ENCODE measurements around the gene STIM2. TPM values are rescaled to one million over a fixed set of nuclear protein-coding genes. Genes with fewer than 3 reads are reported as not detected.

Gene STIM2
- total RNA-seq, 1 experiment from 2014 or later, result 203 TPM

DNA sequence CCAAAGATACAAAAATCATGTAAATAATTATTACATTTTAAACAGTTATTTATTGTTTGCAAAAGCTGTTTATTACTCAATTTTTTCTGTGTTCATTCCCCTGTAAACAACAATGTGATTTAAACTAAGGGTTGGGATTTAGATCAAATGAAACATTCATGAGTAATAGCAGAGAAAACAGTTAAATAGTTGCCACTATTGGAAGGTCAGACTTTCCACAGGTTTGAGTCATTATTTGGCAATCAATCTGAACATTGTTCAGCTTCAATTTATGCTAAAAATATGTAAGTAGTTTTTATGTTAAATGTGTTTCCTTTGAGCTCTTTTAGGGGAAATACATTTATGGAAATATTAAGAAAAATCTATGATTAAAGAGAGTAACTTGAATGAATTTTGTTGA is 144.9 kb downstream of the STIM2 start:
- H3K4me2 ChIP-seq (ENCODE audit: low read depth, low read length, poor library complexity, severe bottlenecking), result no peak overlapping the region
- H3K9me3 ChIP-seq (ENCODE audit: low read length), result no peaks in the 10 kb centered on the region
- no peaks in the 10 kb centered on the region for H4K20me1 ChIP-seq (ENCODE audit: insufficient read depth, low read depth, low read length)
- H3K27ac ChIP-seq (ENCODE audit: low read length), result peak overlapping the region; percentile 58; the same call in 1 of the 2 replicates
- no peak overlapping the region for H3K4me3 ChIP-seq (ENCODE audit: low read length)
- no peaks in the 10 kb centered on the region for H3K9me2 ChIP-seq (replicated peaks; ENCODE audit: insufficient read depth, low read length)
- no peak overlapping the region for H3K9ac ChIP-seq (ENCODE audit: low read length)
- H3K27me3 ChIP-seq (ENCODE audit: low read length), result no peaks in the 10 kb centered on the region
- H2AFZ ChIP-seq (ENCODE audit: low read length), result no peak overlapping the region
- H3K36me3 ChIP-seq (ENCODE audit: insufficient read depth, low read length), result peaks cover 29% of the 10 kb centered on the region; the same call in 1 of the 2 replicates
- H3K4me1 ChIP-seq (ENCODE audit: low read length), result peaks cover 70% of the 10 kb centered on the region
- H3K79me2 ChIP-seq (ENCODE audit: low read length), result peaks cover 57% of the 10 kb centered on the region
- DNase-seq, result no peak

DNA sequence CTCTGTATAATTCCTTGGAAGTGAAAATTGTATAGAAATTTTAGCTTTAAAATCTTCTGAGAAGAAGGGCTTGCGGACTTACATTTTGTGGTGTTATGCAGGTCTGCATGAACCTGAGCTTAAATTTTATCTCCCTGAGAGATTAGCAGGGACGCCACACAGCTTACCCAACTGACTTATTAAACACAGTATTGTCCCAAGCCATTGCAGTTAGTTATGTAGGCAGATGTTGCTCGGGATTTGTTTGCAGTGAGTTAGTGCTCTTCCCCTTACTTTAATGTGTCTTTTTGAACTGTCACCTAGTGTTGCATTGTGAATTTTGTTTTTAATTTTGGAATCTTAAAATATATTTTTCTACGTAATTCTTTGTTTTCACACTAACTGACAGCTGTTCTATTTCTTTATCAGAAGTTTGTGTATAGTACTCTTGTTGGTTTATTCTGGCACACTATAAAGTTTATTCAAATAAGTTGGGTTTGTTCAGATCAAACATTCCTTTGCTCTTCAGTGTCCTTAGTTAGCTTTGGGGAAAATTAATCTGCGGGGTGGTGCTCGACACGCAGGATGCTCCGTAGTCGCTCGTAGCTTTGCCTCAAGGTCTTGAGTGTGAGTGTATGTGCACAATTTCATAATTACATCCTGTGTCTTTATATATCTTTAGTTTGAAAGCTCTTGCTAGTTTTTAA is 145.4 kb downstream of the STIM2 start:
- Histone ChIP-seq H4K20me1 (ENCODE audit: insufficient read depth, low read depth, low read length) (no peaks in the 10 kb centered on the region), H3K9ac (ENCODE audit: low read length) (no peak overlapping the region), H3K4me2 (ENCODE audit: low read depth, low read length, poor library complexity, severe bottlenecking) (peak overlapping the region; percentile 2), H3K27me3 (ENCODE audit: low read length) (no peaks in the 10 kb centered on the region), H3K4me1 (ENCODE audit: low read length) (peaks cover 69% of the 10 kb centered on the region), H3K79me2 (ENCODE audit: low read length) (peaks cover 58% of the 10 kb centered on the region), H3K9me3 (ENCODE audit: low read length) (no peaks in the 10 kb centered on the region), H2AFZ (ENCODE audit: low read length) (no peak overlapping the region), H3K27ac (ENCODE audit: low read length) (peak overlapping the region; percentile 58), H3K36me3 (ENCODE audit: insufficient read depth, low read length) (peaks cover 34% of the 10 kb centered on the region; the same call in 1 of the 2 replicates), H3K4me3 (ENCODE audit: low read length) (no peak overlapping the region), H3K9me2 (replicated peaks; ENCODE audit: insufficient read depth, low read length) (no peaks in the 10 kb centered on the region)
- no peak for DNase-seq

- Histone ChIP-seq H3K4me1 (ENCODE audit: low read length) (peaks cover 63% of the 10 kb centered on the region), H3K4me2 (ENCODE audit: low read depth, low read length, poor library complexity, severe bottlenecking) (peak overlapping the region; percentile 2)
Measured at GRCh38 chr4:27006646-27007045, 146.0 kb downstream of the STIM2 start.

GRCh38 chr4:27007507-27007906 is 146.9 kb downstream of the STIM2 start:
- Histone ChIP-seq H3K9me2 (replicated peaks; ENCODE audit: insufficient read depth, low read length) (no peaks in the 10 kb centered on the region), H3K4me3 (ENCODE audit: low read length) (no peak overlapping the region), H4K20me1 (ENCODE audit: insufficient read depth, low read depth, low read length) (no peaks in the 10 kb centered on the region), H2AFZ (ENCODE audit: low read length) (no peak overlapping the region), H3K4me2 (ENCODE audit: low read depth, low read length, poor library complexity, severe bottlenecking) (no peak overlapping the region), H3K36me3 (ENCODE audit: insufficient read depth, low read length) (peaks cover 45% of the 10 kb centered on the region), H3K27ac (ENCODE audit: low read length) (peak overlapping the region; percentile 58), H3K27me3 (ENCODE audit: low read length) (no peaks in the 10 kb centered on the region), H3K79me2 (ENCODE audit: low read length) (peaks cover 59% of the 10 kb centered on the region), H3K4me1 (ENCODE audit: low read length) (peaks cover 54% of the 10 kb centered on the region), H3K9ac (ENCODE audit: low read length) (no peak overlapping the region), H3K9me3 (ENCODE audit: low read length) (no peaks in the 10 kb centered on the region)
- no peak for DNase-seq

More at GRCh38 chr4:27006646-27007045, 146.0 kb downstream of the STIM2 start:
- Histone ChIP-seq H3K9me2 (replicated peaks; ENCODE audit: insufficient read depth, low read length) (no peaks in the 10 kb centered on the region), H3K9ac (ENCODE audit: low read length) (no peak overlapping the region), H3K27me3 (ENCODE audit: low read length) (no peaks in the 10 kb centered on the region), H2AFZ (ENCODE audit: low read length) (no peak overlapping the region), H3K9me3 (ENCODE audit: low read length) (no peaks in the 10 kb centered on the region), H3K27ac (ENCODE audit: low read length) (peak overlapping the region; percentile 58), H3K79me2 (ENCODE audit: low read length) (peaks cover 58% of the 10 kb centered on the region), H3K4me3 (ENCODE audit: low read length) (no peak overlapping the region), H3K36me3 (ENCODE audit: insufficient read depth, low read length) (peaks cover 40% of the 10 kb centered on the region; the same call in 1 of the 2 replicates), H4K20me1 (ENCODE audit: insufficient read depth, low read depth, low read length) (no peaks in the 10 kb centered on the region)
- DNase-seq, result no peak

GRCh38 chr4:27008679-27009078 is 148.0 kb downstream of the STIM2 start:
- Histone ChIP-seq H3K9me3 (ENCODE audit: low read length) (no peaks in the 10 kb centered on the region), H3K9me2 (replicated peaks; ENCODE audit: insufficient read depth, low read length) (no peaks in the 10 kb centered on the region), H3K27ac (ENCODE audit: low read length) (no peak overlapping the region), H3K36me3 (ENCODE audit: insufficient read depth, low read length) (peaks cover 45% of the 10 kb centered on the region), H3K9ac (ENCODE audit: low read length) (no peak overlapping the region), H3K4me3 (ENCODE audit: low read length) (no peak overlapping the region), H2AFZ (ENCODE audit: low read length) (no peak overlapping the region), H4K20me1 (ENCODE audit: insufficient read depth, low read depth, low read length) (no peaks in the 10 kb centered on the region), H3K27me3 (ENCODE audit: low read length) (no peaks in the 10 kb centered on the region), H3K4me2 (ENCODE audit: low read depth, low read length, poor library complexity, severe bottlenecking) (no peak overlapping the region), H3K79me2 (ENCODE audit: low read length) (peaks cover 58% of the 10 kb centered on the region), H3K4me1 (ENCODE audit: low read length) (peaks cover 42% of the 10 kb centered on the region)
- DNase-seq, result no peak

- no peak overlapping the region for H3K4me2 ChIP-seq (ENCODE audit: low read depth, low read length, poor library complexity, severe bottlenecking)
- peaks cover 34% of the 10 kb centered on the region for H3K4me1 ChIP-seq (ENCODE audit: low read length)
- no peaks in the 10 kb centered on the region; the same call in 1 of the 2 replicates for H3K9me3 ChIP-seq (ENCODE audit: low read length)
- H2AFZ ChIP-seq (ENCODE audit: low read length), result no peak overlapping the region
- no peaks in the 10 kb centered on the region for H4K20me1 ChIP-seq (ENCODE audit: insufficient read depth, low read depth, low read length)
- peaks cover 51% of the 10 kb centered on the region for H3K36me3 ChIP-seq (ENCODE audit: insufficient read depth, low read length)
- no peak overlapping the region for H3K9ac ChIP-seq (ENCODE audit: low read length)
- no peaks in the 10 kb centered on the region for H3K27me3 ChIP-seq (ENCODE audit: low read length)
- no peaks in the 10 kb centered on the region for H3K9me2 ChIP-seq (replicated peaks; ENCODE audit: insufficient read depth, low read length)
- peak overlapping the region; percentile 17 for H3K27ac ChIP-seq (ENCODE audit: low read length)
- no peak for DNase-seq
- H3K4me3 ChIP-seq (ENCODE audit: low read length), result no peak overlapping the region
- peaks cover 56% of the 10 kb centered on the region for H3K79me2 ChIP-seq (ENCODE audit: low read length)
Measured at GRCh38 chr4:27009539-27009938, 148.9 kb downstream of the STIM2 start.

DNA sequence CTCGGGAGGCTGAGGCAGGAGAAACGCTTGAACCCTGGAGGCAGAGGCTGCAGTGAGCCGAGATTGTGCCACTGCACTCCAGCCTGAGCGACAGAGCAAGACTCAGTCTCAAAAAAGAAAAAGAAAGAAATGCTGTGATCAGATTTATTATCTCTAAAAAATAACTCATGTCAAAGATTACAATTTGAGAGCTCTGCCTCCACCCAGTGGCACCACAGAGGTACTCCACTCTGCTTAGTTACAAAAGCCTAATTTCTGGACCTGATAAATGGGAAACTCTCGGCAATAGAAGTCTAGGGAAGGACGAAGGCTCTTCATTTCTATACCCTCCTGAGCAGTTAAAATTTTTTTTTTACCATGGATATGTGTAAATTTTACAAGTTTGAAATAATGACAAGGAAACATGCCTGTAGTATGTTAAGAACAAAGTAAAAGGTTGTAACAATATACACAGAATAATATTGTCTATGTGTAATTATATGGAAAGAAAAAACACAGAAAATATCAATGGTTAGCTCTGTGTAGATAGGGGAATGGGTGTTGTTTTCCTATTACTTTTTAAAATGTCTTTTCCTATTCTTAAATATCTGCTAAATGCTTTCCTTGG is 149.8 kb downstream of the STIM2 start:
- peaks cover 4% of the 10 kb centered on the region; the same call in 1 of the 2 replicates for H3K9me3 ChIP-seq (ENCODE audit: low read length)
- no peaks in the 10 kb centered on the region for H4K20me1 ChIP-seq (ENCODE audit: insufficient read depth, low read depth, low read length)
- H3K27me3 ChIP-seq (ENCODE audit: low read length), result no peaks in the 10 kb centered on the region
- DNase-seq, result peak; percentile 88
- no peak overlapping the region for H3K4me2 ChIP-seq (ENCODE audit: low read depth, low read length, poor library complexity, severe bottlenecking)
- no peak overlapping the region for H3K9ac ChIP-seq (ENCODE audit: low read length)
- H2AFZ ChIP-seq (ENCODE audit: low read length), result no peak overlapping the region
- no peaks in the 10 kb centered on the region for H3K9me2 ChIP-seq (replicated peaks; ENCODE audit: insufficient read depth, low read length)
- H3K79me2 ChIP-seq (ENCODE audit: low read length), result peaks cover 61% of the 10 kb centered on the region
- peak overlapping the region; percentile 19 for H3K27ac ChIP-seq (ENCODE audit: low read length)
- H3K4me3 ChIP-seq (ENCODE audit: low read length), result no peak overlapping the region
- peaks cover 26% of the 10 kb centered on the region for H3K4me1 ChIP-seq (ENCODE audit: low read length)
- peaks cover 58% of the 10 kb centered on the region for H3K36me3 ChIP-seq (ENCODE audit: insufficient read depth, low read length)

DNA sequence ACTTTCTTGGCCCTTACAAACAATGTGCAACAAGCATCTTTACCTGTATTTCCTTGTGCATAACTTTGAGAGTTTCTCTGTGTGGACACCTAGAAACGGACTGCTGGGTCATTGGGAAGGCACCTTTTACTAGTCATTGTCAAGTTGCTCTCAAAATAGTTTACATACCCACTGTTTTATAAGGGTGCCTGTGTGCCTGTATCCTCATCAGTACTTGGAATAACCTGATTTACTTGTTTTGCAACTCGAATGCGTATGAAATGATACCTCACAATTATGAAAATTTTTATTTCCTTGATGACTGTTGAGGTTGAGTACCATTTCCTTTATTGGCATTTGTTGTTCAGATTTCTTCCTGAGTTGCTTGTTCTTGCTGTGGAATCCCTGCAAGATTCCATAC is 150.8 kb downstream of the STIM2 start:
- Histone ChIP-seq H2AFZ (ENCODE audit: low read length) (no peak overlapping the region), H3K79me2 (ENCODE audit: low read length) (peaks cover 58% of the 10 kb centered on the region), H3K9me2 (replicated peaks; ENCODE audit: insufficient read depth, low read length) (no peaks in the 10 kb centered on the region), H3K4me2 (ENCODE audit: low read depth, low read length, poor library complexity, severe bottlenecking) (no peak overlapping the region), H3K9me3 (ENCODE audit: low read length) (peaks cover 4% of the 10 kb centered on the region; the same call in 1 of the 2 replicates), H3K27ac (ENCODE audit: low read length) (no peak overlapping the region), H3K36me3 (ENCODE audit: insufficient read depth, low read length) (peaks cover 67% of the 10 kb centered on the region), H4K20me1 (ENCODE audit: insufficient read depth, low read depth, low read length) (no peaks in the 10 kb centered on the region), H3K27me3 (ENCODE audit: low read length) (no peaks in the 10 kb centered on the region), H3K9ac (ENCODE audit: low read length) (no peak overlapping the region), H3K4me3 (ENCODE audit: low read length) (no peak overlapping the region), H3K4me1 (ENCODE audit: low read length) (peaks cover 17% of the 10 kb centered on the region)
- no peak for DNase-seq

All from Karpas-422 (cell line).